ENCODE results near the gene ZIC4.

Gene ZIC4

DNA sequence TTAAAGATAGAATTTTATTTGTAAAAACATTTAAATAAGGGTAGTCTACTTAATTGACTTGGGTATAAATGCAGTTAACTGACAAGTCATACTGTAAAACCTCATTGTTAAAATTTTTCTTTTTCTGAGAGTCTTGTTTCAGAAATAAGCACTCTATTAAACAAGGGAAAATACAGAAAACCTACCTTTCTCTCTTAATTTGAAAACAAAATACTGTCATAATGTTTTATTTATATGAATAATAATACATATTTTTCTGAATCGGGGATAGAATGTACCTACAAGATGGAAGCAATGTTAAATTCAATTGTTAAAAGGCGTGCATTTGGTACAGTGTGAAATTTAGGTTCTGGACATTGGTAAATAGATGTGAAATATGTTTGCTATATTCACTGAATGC, 20.6 kb upstream of the ZIC4 start:
- H3K27ac ChIP-seq, result no peak overlapping the region
- TF ChIP-seq CTCF (conservative IDR thresholded peaks at IDR 0.05), result no peak
- TF ChIP-seq ZFX (IDR thresholded peaks at IDR 0.05), result no peak

- no peak for TF ChIP-seq ZFX (IDR thresholded peaks at IDR 0.05)
- TF ChIP-seq CTCF (conservative IDR thresholded peaks at IDR 0.05), result no peak
These were observed 19.1 kb upstream of the ZIC4 start for GRCh38 chr3:147425388-147425850.

DNA sequence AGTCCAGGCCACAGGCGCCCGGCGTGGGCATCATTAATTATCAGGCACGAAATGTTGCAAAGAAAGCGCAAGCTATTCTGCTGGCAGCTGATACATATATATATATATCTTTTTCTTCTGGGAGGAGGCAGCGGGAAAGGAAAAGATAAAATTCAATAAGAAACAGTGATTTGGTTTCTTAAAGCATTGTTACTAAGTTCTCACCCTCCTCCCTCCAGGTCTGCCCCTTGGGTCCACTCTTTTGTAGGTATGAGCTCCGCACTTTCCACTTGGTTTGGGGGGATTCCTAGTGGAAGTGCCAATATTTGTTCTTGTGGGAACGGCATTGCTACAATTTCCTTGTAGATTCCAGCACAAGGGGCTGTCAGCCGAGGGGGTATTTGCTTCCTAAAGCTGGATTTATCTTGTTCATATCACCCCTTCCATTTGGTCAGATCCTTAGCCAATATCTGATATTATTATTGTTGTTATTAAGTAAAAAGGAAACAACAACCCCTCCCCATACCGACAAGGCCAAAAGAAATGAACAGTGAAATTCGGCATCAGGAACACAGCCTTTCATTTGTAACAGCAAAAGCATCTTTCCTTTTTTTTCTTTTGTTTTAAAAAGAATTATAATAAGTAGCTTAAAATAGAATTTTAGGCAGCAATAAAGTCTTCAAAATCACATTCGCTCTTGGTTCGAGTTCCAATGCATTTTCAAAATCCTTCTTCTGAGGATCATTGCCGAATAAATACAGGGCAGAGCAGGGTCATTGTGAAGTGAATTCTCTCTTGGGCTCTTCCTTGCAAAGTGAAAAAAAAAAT, 18.4 kb upstream of the ZIC4 start:
- no peak for TF ChIP-seq CTCF (conservative IDR thresholded peaks at IDR 0.05)
- TF ChIP-seq ZFX (IDR thresholded peaks at IDR 0.05), result no peak
- H3K27ac ChIP-seq, result no peak overlapping the region

More at GRCh38 chr3:147425388-147425850, 19.1 kb upstream of the ZIC4 start:
- no peak overlapping the region for H3K27ac ChIP-seq

DNA sequence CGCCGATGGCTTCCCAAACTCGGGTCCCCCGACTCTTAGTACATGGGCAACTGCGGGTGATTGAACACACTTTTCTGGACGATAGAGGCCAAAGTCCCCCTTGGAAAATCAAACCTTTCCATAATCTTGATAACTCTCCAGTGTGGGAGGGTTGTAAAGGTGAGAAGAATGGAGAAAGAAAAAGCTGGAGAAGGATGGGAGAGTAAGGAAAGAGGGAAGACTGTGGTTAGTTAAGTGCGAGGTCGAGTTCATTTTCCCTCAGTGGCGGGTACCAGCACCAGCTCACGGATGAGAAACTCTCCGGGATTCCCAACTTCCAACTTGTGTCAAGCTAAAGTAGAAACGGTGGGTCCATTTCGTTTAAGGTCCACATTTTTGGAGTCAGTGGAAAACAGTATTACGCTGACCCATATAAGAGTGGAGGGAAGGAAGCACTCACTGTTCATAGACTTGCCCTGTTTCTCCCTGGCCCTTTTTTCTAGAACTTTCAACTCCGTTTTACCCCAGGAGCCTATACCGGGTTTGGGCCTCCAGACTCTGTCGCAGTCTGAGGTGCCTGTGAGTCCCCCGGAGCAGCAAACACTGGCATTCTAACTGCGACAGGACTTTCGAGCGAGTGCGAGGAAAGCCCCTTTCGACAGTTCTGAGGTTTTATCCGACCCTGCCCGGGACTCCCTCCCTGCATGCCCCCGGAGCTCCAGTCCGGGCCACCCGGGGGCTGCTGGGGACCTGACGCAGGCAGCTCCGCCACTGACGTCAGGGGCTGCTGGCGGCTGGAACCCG, 17.6 kb upstream of the ZIC4 start:
- no peak overlapping the region for H3K27ac ChIP-seq

DNA sequence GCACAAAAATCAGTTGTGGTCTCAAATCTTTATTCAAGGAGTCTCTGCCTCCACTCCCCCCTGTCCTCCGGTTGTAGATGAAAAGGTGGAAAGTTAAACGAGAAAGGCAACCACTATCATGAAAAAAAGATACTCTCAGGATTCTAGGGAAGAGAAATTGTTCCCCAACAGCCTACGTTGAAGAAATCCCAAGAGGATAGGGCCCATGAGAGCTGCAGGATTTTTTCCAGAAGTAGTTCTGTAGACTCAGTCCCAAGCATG, 17.1 kb upstream of the ZIC4 start:
- H3K27ac ChIP-seq, result no peak overlapping the region
- TF ChIP-seq ZFX (IDR thresholded peaks at IDR 0.05) (no peak), CTCF (conservative IDR thresholded peaks at IDR 0.05) (no peak)

More for the DNA sequence above, 17.6 kb upstream of the ZIC4 start:
- no peak for TF ChIP-seq CTCF (conservative IDR thresholded peaks at IDR 0.05)
- TF ChIP-seq ZFX (IDR thresholded peaks at IDR 0.05), result no peak

- no peak overlapping the region for H3K27ac ChIP-seq
- TF ChIP-seq ZFX (IDR thresholded peaks at IDR 0.05) (no peak), CTCF (conservative IDR thresholded peaks at IDR 0.05) (no peak)
These were observed 16.5 kb upstream of the ZIC4 start for GRCh38 chr3:147422601-147423536.
